GM10248 (cell line): ENCODE measurements around the gene TWF2.
A peak's percentile ranks its signal among the peaks of the same experiment; 100 is the strongest.

ENCODE experiments used
- CTCF ChIA-PET: fragments of 300-600 bp; sonication (Branson Sonifier 250); formaldehyde crosslinking; extraction: SDS; loops from one replicate; lab custom pipeline; 2021; ENCODE audit warnings: antibody characterized with exemption; lab: Yijun Ruan, JAX
- POLR2A ChIA-PET: fragments of 350-650 bp; sonication (Branson Sonifier 250); formaldehyde crosslinking; extraction: SDS; loops from one replicate; lab custom pipeline; 2020; ENCODE audit warnings: antibody characterized with exemption; lab: Yijun Ruan, JAX
- DNase-seq: peaks from one replicate; pipeline ENCODE4 v3.0.0; 2012; ENCODE audit errors: extremely low spot score
- CTCF ChIP-seq: IDR thresholded peaks from 2 replicates; pipeline ENCODE4 v1.5.1; 2012; ENCODE audit warnings: mild to moderate bottlenecking, low read depth; ENCODE audit errors: extremely low read depth, missing control alignments, control extremely low read depth

TWF2 gene

GRCh38 chr3:52198643-52199608 lies 40.0 kb downstream of the TWF2 start:
- no peak for TF ChIP-seq CTCF
- no peak for DNase-seq
- ChIA-PET POLR2A (no interaction called here), CTCF (interaction anchor here (1.5 to 1.6 kb wide), 2 partner anchors 21 to 140 kb away, joined by 4 to 6 read pairs; no protein-coding TSS in a partner anchor)

GRCh38 chr3:52197842-52198625 lies 40.9 kb downstream of the TWF2 start, which contains the start of gene ALAS1:
Gene ALAS1 (plus strand): TSS chr3:52198160. CDS start chr3:52199242, 1,082 bp downstream.
- DNase-seq = peak; percentile 99
- CTCF ChIA-PET = interaction anchor here (1.2 to 1.8 kb wide), 5 partner anchors 14 to 141 kb away, joined by 4 to 7 read pairs (median 4); no protein-coding TSS in a partner anchor
- POLR2A ChIA-PET = no interaction called here
- no peak for TF ChIP-seq CTCF

GRCh38 chr3:52197499-52197841 lies 41.5 kb downstream of the TWF2 start:
- no peak for DNase-seq
- POLR2A ChIA-PET = no interaction called here
- no peak for TF ChIP-seq CTCF
- CTCF ChIA-PET = interaction anchor here (1.2 to 1.8 kb wide), 4 partner anchors 14 to 56 kb away, joined by 4 to 7 read pairs (median 4); no protein-coding TSS in a partner anchor

GRCh38 chr3:52196977-52197376 lies 42.0 kb downstream of the TWF2 start:
- ChIA-PET POLR2A (no interaction called here), CTCF (interaction anchor here (1.2 to 1.8 kb wide), 5 partner anchors 13 to 57 kb away, joined by 4 to 7 read pairs (median 4); no protein-coding TSS in a partner anchor)
- DNase-seq = no peak
- TF ChIP-seq CTCF = no peak

- CTCF ChIA-PET = interaction anchor here (0.9 to 1.8 kb wide), 6 partner anchors 9 to 143 kb away, joined by 3 to 7 read pairs (median 4); no protein-coding TSS in a partner anchor
Observed at GRCh38 chr3:52195823-52196331, 43.1 kb downstream of the TWF2 start.

More at GRCh38 chr3:52195823-52196331, 43.1 kb downstream of the TWF2 start:
- no peak for TF ChIP-seq CTCF
- POLR2A ChIA-PET = no interaction called here
- no peak for DNase-seq
